HUES6 (cell line): Measurements from ENCODE around the gene ZCCHC7.

Experiments used
- H3K27ac ChIP-seq: 2 replicates; pipeline ENCODE4 v1.7.0; 2013; ENCODE audit warnings: low read depth, mild to moderate bottlenecking, low read length, inconsistent platforms
- H3K27me3 ChIP-seq: 2 replicates; pipeline ENCODE4 v1.6.1; 2013; ENCODE audit warnings: low read length; ENCODE audit not compliant: control insufficient read depth, insufficient read depth
- H3K36me3 ChIP-seq: 2 replicates; pipeline ENCODE4 v1.6.1; 2013; ENCODE audit warnings: low read length; ENCODE audit not compliant: control insufficient read depth, insufficient read depth
- H3K4me1 ChIP-seq: 2 replicates; pipeline ENCODE4 v1.6.1; 2013; ENCODE audit warnings: low read length; ENCODE audit not compliant: control insufficient read depth, insufficient read depth
- H3K4me3 ChIP-seq: 2 replicates; pipeline ENCODE4 v1.5.1; 2013; ENCODE audit warnings: low read depth, low read length
- H3K9ac ChIP-seq: one replicate; pipeline ENCODE4 v1.6.1; 2013; ENCODE audit warnings: mild to moderate bottlenecking, low read length
- H3K9me3 ChIP-seq: 2 replicates; pipeline ENCODE4 v1.6.1; 2013; ENCODE audit warnings: low read depth, low read length; ENCODE audit not compliant: control insufficient read depth, insufficient read depth

ZCCHC7 gene

GRCh38 chr9:37338218-37338617 is 217.8 kb downstream of the ZCCHC7 start:
- no peak overlapping the region for H3K4me3 ChIP-seq
- no peak overlapping the region for H3K27ac ChIP-seq
- H3K4me1 ChIP-seq, result peaks cover 22% of the 10 kb centered on the region
- H3K9ac ChIP-seq, result no peak overlapping the region
- H3K36me3 ChIP-seq, result no peaks in the 10 kb centered on the region
- no peaks in the 10 kb centered on the region for H3K9me3 ChIP-seq
- H3K27me3 ChIP-seq, result no peaks in the 10 kb centered on the region

GRCh38 chr9:37339923-37340322 is 219.5 kb downstream of the ZCCHC7 start:
- no peak overlapping the region for H3K27ac ChIP-seq
- no peaks in the 10 kb centered on the region for H3K36me3 ChIP-seq
- peaks cover 22% of the 10 kb centered on the region for H3K4me1 ChIP-seq
- no peak overlapping the region for H3K9ac ChIP-seq
- no peaks in the 10 kb centered on the region for H3K9me3 ChIP-seq
- H3K27me3 ChIP-seq, result no peaks in the 10 kb centered on the region
- no peak overlapping the region for H3K4me3 ChIP-seq

DNA sequence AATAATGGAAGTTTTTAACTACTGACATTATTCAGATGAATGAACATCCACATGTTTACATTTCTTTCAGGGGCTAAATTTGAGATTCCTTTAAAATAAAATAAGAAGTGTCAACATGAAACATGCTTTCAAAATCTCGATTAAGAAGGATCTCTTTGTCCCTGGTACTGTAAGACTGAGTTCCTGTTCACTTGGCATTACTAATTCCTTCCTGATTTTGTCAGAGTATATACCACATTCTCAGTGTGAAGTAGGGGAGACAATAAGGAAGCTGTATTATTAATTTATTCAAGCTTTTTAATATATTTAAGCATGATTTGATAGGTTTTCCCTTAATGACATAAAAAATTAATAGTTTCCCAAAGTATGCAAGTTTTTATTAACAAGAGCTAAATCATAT is 220.6 kb downstream of the ZCCHC7 start:
- no peak overlapping the region for H3K9ac ChIP-seq
- H3K27ac ChIP-seq, result no peak overlapping the region
- peaks cover 22% of the 10 kb centered on the region for H3K4me1 ChIP-seq
- no peaks in the 10 kb centered on the region for H3K36me3 ChIP-seq
- no peak overlapping the region for H3K4me3 ChIP-seq
- H3K9me3 ChIP-seq, result no peaks in the 10 kb centered on the region
- H3K27me3 ChIP-seq, result no peaks in the 10 kb centered on the region

DNA sequence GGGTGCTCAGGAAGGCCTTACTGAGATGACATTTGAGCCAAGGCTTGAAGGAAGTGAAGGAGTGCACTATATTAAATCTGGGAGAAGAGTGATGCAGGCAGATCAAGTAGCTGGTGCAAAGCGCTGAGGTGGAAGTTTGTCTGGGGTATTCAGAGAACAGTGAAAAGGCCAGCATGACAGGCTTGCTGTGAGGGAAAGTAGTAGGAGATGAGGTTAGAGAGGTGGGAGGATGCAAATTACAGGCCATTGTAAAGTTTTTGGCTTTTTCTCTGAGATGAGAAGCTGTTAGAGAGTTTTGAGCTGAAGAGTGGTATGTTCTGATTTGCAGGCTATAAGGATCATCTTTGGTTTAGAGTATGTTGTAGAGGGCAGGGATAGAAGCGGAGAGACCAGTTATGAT is 221.3 kb downstream of the ZCCHC7 start:
- no peak overlapping the region for H3K4me3 ChIP-seq
- H3K9ac ChIP-seq, result no peak overlapping the region
- H3K27ac ChIP-seq, result no peak overlapping the region
- no peaks in the 10 kb centered on the region for H3K27me3 ChIP-seq
- H3K4me1 ChIP-seq, result peaks cover 22% of the 10 kb centered on the region
- no peaks in the 10 kb centered on the region for H3K9me3 ChIP-seq
- H3K36me3 ChIP-seq, result no peaks in the 10 kb centered on the region

DNA sequence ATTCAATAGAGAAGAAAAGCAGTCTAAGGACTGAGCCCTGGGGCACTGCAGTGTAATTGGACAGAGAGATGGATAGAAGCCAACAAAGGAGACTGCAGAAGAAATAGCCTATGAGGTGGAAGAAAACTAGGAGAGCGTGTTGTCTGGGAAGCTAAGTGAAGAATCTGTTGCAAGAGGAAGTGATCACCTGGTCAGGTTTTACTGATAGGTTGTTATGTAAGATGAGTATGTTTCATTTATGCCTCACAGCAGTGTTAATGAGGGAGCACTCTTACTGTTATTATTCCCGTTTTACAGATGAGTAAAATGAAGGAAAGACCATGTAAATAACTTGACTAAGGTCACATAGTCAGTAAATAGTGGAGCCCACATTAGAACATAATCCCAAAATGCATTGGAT is 222.1 kb downstream of the ZCCHC7 start:
- Histone ChIP-seq H3K36me3 (no peaks in the 10 kb centered on the region), H3K9me3 (no peaks in the 10 kb centered on the region), H3K27me3 (no peaks in the 10 kb centered on the region), H3K4me3 (no peak overlapping the region), H3K9ac (no peak overlapping the region), H3K27ac (no peak overlapping the region), H3K4me1 (peaks cover 20% of the 10 kb centered on the region)

DNA sequence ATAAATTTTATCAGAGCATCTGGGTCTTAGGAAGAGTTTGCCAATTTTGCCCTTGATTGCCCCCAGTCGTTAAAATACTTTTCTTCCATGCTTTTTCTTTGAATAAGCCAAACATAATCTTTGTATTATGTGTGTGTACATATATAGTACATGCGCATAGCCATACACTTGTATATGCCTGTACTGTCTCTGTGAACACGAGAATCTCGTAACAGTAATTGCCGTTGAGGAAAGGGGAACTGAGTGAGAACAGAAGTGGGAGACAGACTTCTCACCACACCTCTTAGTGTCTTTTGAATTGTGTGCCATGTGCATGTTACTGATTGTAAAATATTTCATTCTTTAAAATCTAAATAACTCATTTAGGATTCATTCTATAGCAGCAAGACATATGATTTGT is 222.5 kb downstream of the ZCCHC7 start:
- H3K27me3 ChIP-seq, result no peaks in the 10 kb centered on the region
- no peak overlapping the region for H3K27ac ChIP-seq
- no peaks in the 10 kb centered on the region for H3K36me3 ChIP-seq
- H3K4me1 ChIP-seq, result peaks cover 16% of the 10 kb centered on the region
- no peaks in the 10 kb centered on the region for H3K9me3 ChIP-seq
- H3K9ac ChIP-seq, result no peak overlapping the region
- no peak overlapping the region for H3K4me3 ChIP-seq

DNA sequence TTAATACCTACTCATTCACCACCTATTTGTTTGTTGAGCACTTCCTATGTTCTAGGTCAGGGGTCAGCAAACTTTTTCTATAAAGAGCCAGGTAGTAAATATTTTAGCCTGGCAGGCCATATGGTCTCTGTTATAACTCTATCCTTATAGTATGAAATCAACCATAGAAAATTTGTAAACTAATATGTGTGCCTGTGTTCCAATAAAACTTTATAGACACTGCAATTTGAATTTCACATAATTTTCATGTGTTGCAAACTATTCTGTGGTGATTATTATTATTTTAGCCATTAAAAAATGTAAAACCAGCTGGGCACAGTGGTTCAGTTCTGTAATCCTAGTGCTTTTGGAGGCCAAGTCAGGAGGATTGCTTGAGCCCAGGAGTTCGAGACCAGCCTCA is 223.3 kb downstream of the ZCCHC7 start:
- Histone ChIP-seq H3K9me3 (no peaks in the 10 kb centered on the region), H3K4me3 (no peak overlapping the region), H3K4me1 (peaks cover 16% of the 10 kb centered on the region), H3K9ac (no peak overlapping the region), H3K36me3 (no peaks in the 10 kb centered on the region; the same call in 1 of the 2 replicates), H3K27me3 (no peaks in the 10 kb centered on the region), H3K27ac (no peak overlapping the region)

DNA sequence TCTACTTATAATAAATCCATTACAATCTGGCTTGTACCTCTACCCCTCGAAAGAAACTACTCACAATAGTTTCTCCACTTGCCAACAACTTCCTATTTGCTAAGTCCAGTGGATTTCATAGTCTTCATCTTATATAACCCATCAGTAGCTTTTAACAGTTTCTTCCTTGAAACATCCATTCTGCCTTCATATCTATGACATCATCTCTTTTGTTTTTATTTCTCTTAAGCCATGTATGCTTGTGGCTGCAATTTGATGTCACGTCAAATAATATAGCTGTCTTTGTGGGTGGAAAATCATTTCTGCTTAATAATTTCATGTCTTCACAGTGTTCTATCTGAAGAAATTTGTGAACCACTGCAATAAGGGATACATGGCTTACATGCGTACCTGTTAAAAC is 224.7 kb downstream of the ZCCHC7 start:
- no peaks in the 10 kb centered on the region for H3K9me3 ChIP-seq
- peaks cover 5% of the 10 kb centered on the region; the same call in 1 of the 2 replicates for H3K4me1 ChIP-seq
- no peaks in the 10 kb centered on the region; the same call in 1 of the 2 replicates for H3K36me3 ChIP-seq
- H3K27ac ChIP-seq, result no peak overlapping the region
- H3K4me3 ChIP-seq, result no peak overlapping the region
- H3K27me3 ChIP-seq, result no peaks in the 10 kb centered on the region
- H3K9ac ChIP-seq, result no peak overlapping the region

GRCh38 chr9:37348917-37349316 is 228.5 kb downstream of the ZCCHC7 start:
- H3K9ac ChIP-seq, result no peak overlapping the region
- H3K36me3 ChIP-seq, result no peaks in the 10 kb centered on the region; the same call in 1 of the 2 replicates
- H3K4me3 ChIP-seq, result no peak overlapping the region
- H3K4me1 ChIP-seq, result no peaks in the 10 kb centered on the region
- no peaks in the 10 kb centered on the region for H3K9me3 ChIP-seq
- no peaks in the 10 kb centered on the region for H3K27me3 ChIP-seq
- H3K27ac ChIP-seq, result no peak overlapping the region

DNA sequence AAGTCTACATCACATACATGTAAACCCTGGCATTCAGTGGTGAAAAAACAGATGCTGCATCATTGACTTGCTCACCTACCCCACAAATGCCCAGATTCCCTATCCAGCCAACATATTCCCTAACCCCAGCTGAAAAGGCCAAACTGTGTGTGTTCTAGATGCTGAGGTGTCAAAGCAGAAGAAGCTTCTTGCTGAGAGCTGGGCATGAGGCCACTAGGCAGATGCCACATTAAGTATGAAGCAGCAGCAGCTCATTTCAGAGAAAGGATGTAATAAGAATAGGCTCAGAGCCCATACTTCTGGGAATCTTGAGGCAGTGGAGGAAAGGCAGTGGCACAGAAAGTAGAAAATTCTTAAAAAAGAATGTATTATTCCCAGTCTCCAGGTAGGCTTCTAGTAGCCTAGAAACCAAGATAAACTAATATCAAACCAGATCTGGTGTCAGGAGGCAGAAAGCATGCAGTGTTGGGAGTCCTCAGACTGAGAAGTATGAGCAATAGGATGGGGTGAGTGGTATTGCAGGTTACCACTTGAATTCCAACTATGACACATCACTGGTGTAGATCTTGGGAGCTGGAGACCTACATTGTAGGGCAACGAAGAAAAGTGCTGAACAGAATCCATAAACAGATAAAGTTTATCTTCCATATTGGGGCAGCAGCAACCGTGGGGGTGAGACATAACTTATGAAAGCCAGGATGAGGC is 230.3 kb downstream of the ZCCHC7 start:
- no peak overlapping the region for H3K27ac ChIP-seq
- no peak overlapping the region for H3K4me3 ChIP-seq
- H3K9me3 ChIP-seq, result no peaks in the 10 kb centered on the region
- H3K4me1 ChIP-seq, result no peaks in the 10 kb centered on the region
- no peaks in the 10 kb centered on the region for H3K27me3 ChIP-seq
- no peaks in the 10 kb centered on the region; the same call in 1 of the 2 replicates for H3K36me3 ChIP-seq
- no peak overlapping the region for H3K9ac ChIP-seq

- Histone ChIP-seq H3K4me3 (no peak overlapping the region), H3K4me1 (no peaks in the 10 kb centered on the region), H3K36me3 (peaks cover 11% of the 10 kb centered on the region), H3K27ac (no peak overlapping the region), H3K9me3 (no peaks in the 10 kb centered on the region), H3K27me3 (no peaks in the 10 kb centered on the region), H3K9ac (no peak overlapping the region)
These were observed 233.4 kb downstream of the ZCCHC7 start for GRCh38 chr9:37353791-37354190.
